HG03159 (cell line): ENCODE measurements around the gene BRI3BP.
"Not testable (repeated sequence)": the region's sequence is repeated elsewhere in the genome, so short reads cannot be mapped to it uniquely, and the experiment has no call there.

ENCODE experiments used
- ATAC-seq: cut with Tn5 transposase; IDR thresholded peaks from one replicate; pipeline ENCODE4 v1.9.1; 2021; ENCODE audit warnings: mild to moderate bottlenecking, moderate library complexity; ENCODE audit not compliant: unreplicated experiment

The BRI3BP gene

DNA sequence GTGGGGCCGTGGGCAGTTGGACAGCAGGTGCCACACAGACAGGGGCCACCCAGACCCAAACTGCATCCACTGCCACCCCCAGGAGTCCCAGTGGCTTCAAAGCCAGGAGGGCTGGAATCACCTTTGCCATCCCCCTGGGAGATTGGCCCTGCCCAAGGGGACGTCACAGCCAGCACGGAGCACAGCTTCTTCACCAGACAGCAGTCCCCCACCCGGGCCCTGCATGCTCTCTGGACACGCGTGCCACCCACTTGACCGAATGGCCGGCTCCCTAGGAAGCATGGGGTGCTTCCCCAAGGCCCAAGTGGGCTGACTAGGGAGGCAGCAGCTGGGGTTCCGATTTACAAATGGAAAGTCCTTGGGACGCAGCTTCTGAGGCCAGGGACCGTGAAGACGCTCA lies 21.8 kb upstream of the BRI3BP start:
- ATAC-seq: no peak

DNA sequence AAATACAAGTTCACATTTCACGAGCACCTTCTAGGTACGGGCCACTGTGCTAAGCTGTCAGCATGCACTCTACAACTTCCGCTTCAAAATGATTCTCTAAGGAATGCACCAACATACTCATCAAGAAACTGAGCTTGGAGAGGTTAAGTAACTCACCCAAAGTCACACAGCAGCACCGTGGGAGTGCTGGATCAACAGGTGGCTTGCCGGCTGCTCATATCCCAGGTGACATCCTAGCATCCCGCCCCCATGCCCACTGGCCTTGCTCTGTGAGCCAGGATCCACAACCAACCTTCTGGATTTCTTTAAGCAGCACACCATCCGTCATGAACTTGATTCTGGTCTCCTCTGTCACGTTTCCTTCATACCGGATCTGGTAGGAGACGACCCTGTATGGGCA lies 21.2 kb upstream of the BRI3BP start:
- ATAC-seq: no peak

DNA sequence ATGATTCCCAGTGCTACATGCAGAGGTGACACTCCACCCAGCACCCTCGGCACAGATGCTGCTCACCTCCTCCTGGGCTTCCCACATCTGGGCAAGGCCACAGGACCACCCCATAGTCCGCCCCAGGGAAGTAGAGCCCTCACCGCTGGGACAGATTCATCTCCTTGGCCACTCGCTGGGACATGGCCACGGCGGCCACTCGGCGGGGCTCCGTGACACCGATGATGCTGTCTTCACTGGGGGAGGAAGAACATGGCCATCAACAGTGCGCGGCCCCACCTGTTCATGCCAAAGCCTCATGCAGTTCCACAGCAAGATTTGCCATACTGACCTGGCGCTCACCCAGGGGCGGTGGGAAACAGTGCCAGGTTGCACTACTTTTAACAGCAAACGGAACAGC lies 18.2 kb upstream of the BRI3BP start:
- no peak for ATAC-seq

DNA sequence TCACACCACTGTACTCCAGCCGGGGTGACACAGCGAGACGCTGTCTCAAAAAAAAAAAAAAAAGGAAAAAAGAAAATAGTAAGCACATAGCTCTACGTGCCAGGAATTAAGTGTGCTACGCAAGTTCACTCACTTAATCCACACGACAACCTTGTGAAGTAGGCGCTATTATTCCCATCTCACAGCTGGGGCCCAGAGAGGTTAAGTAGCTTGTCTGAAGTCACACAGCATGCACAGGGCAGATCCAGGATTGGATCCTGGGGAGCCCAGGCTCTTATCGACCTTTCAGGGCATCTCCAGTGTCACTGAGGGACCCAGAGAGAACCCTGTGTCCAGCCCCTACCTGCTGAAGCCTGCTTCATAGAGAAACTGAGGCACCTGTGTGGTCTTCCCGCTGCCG lies 16.4 kb upstream of the BRI3BP start:
- ATAC-seq: no peak

DNA sequence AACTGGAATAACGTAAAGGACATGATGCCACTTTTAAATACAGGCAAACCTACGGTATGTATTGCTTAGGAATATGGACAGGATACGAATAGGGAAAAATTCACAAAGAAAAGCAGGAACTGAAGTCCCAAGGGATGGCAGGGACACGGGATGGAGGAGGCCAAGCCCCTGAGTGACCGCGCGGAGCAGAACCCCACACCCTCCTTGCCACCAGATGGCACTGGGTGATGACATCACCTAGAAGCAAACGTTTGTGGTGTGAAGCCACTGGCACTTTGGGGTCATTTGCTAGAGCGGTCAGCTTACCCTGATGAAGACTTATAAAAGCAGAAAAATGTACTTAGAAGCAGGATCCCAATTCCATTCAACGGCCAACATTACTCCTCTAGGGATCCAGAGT lies 13.9 kb upstream of the BRI3BP start:
- ATAC-seq: no peak

DNA sequence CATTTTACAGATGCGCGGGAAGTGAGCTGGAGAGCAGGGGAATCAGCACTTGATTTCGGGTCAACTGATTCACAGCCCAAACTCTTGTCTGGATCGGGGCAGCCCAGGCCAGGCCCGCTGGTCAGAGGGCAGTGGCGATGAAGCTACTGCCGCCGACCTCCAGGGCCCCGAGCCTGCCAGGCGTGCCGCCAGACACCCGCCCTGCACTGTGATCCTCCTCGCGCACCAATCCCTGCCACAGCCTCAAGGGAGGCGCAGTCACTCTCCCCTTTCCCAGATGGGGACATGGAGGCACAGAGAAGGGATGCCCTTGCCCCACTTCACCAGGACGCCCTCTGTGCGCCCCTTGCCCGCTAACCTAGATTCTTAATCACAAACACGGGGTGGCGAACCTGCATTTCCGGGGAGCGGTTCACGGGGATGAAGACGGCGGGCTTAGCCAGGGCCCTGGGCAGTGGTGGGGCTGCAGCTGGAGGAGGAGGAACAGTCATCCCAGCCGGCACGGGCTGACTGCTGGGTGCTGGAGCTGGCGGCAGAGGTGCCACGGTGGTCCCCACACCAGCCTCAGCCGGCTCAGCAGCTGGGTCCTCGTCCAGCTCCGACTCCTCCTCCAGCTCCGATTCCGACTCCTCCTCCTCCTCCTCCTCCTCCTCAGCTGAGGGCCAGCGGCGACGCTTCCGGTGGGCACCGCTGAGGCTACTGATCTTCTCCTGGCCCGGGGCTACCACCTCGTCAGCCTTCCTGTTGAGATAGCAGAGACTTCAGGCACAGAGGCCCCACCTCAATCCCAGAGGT lies 13.2 kb upstream of the BRI3BP start:
- no peak for ATAC-seq

DNA sequence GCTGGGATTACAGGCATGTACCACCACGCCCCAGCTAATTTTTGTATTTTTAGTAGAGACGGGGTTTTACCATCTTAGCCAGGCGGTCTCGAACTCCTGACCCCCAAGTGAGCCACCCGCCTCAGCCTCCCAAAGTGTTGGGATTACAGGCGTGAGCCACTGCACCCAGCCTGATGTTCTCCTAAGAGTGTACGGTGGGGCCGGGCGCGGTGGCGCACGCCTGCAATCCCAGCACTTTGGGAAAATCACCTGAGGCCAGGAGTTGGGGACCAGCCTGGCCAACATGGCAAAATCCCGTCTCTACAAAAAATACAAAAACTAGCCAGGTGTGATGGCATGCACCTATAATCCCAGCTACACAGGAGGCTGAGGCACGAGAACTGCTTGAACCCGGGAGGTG lies 6.6 kb upstream of the BRI3BP start:
- ATAC-seq: not testable (repeated sequence)

DNA sequence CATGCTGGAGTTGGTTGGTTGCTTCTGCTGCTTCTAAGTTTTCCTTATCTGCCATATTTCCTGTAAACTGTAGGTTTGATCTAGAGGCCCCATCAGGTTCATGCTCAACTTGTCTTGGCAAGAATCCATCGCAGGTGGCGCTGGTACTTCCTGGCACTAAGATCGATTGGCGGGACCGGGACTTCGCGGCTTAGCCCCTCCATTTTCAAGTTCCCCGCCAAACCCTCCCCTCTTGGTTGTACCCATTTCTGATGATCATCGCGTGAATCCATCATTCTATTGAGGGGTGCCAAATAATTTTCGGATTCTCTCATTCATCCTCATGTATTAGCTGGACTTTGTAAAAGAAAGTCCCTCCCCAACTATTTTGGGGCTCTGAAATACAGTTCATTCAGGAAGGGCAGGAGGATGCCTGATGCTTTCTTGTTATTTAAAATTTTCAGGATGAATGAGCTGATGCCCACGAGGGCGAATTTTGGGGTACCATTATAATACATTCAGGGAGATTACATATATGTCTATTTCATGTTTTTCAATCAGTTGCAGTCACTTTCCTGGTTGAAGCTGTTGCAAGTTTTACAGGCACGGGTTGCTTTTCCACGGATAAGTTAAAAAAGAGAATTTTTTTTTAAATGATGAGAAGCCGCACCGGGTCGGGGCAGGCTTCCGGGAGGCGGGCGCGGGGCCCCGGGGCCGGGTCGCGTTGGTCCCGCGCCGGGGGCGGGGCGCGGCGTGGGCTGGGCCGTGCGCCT lies 395 bp upstream of the BRI3BP start:
- ATAC-seq: peak; percentile 32

DNA sequence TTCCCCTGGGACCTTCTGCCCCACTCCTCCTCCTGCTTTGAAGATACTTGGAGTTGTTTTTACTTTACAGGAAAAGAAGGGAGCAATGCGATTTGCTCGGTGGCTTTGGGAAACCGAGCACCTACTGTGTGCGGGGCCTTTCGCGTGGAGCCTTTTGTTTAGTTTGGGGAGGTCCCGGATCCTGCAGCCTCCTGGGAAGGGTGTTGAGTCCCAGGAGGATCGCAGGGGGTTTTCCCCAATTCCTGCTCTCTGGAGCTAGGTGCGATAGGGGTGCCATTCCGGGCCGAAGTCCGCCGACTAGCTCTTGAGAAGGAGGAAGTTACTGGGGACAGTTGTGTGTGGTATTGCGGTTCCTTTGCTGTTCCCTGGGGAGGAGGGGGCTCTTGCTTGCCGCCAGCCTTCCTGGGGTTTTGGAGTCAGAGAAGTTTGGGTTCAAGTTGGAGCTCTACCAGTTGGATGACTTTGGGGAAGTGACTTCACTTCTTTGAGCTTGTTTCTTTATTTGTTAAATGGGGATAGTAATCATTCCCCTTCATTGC lies 1.1 kb downstream of the BRI3BP start:
- ATAC-seq: no peak

DNA sequence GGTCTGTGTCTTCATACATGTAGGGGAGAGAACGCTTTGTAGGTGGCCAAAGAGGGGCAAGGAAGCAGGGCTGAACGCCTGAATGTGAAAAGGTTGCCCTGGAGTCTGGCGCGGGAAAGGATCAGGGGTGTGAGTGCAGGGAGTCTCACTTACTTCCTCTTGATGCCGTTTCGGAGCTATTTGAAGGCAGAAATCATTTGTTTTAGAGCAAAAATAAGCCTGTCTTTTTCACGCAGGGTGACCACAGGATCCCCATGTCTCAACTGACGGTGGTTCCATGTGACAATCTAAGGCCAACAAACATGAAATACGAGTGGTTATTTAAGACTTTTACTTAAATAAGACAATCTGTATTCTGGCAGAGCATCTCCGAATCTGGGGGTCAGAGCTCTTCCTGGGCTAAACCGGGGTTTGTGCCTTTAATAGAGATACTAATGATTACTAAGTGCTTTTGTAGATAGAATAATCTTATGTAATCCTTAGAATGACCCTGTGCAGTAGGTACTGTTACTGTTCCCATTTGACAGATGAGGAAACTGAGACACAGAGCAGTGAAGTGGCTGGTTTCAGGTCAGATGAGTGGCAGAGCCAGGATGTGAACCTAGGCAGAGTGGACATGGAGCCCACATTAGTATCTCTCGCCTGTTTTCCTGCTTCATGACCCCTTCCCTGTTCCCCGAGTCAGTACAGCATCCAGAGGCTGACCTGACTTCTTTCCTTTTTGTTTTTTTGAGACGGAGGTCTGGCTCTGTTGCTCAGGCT lies 1.9 kb downstream of the BRI3BP start:
- no peak for ATAC-seq

DNA sequence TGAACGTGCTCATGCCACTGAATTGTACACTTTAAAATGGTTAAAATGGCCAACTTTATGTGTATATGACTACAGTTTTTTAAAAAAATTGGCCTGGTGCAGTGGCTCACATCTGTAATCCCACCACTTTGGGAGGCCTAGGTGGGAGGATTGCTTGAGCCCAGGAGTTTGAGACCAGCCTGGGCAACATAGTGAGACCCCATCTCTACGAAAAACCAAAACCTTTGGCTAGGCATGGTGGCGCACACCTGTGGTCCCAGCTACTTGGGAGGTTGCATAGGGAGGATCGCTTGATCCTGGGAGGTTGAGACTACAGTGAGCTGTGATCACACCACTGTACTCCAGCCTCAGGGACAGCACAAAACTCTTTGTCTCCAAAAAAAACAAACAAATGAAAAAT lies 5.3 kb downstream of the BRI3BP start:
- no peak for ATAC-seq

DNA sequence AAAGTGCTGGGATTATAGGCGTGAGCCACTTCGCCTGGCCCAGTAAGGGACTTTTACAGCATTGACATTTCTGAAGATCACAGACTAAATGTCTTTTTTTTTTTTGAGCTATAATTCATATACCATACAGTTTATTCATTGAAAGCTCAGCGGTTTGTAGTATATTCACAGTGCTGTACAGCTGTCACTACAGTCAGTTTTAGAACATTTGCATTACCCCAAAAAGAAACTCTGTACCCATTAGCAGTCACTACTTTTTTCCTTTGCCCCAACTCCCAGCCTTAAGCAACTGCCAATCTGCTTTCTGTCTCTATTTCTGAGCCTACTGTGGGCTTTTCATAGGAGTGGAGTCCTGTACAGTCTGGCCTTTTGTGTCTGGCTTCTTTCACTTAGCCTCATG lies 8.2 kb downstream of the BRI3BP start:
- ATAC-seq: no peak

DNA sequence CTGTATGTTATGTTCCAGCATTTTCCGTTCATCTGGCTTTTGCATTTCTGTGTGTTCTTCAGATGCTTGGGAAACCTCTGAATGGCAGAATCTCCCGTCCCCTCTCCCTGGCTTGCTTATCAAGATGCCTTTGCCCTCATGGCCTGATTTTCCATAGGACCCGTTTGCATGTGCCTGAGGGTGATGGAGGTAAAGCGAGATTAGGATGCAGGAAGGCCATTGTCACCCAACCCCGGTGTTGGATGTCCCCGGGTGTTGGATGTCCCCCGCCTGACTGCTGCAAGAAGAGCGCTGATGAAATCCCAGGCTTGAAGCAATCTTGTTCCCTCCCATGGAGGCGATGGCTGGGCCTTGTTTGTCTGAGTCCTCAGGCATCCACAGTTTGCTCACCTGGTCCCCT lies 9.6 kb downstream of the BRI3BP start:
- ATAC-seq: no peak

DNA sequence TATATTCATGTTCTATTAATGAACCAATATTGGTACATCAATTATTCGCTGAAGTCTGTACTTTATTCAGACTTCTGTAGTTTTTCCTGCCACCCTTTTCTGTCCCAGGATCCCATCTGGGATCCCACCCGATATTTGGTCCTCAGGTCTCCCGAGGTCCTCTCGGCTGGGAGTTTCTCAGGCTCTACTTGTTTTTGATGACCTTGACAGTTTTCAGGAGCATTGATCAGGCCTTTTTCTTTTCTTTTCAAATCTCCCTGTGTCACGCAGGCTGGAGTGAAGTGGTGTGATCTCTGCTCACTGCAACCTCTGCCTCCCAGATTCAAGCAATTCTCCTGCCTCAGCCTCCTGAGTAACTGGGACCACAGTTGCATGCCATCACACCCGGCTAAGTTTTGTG lies 11.2 kb downstream of the BRI3BP start:
- ATAC-seq: no peak

DNA sequence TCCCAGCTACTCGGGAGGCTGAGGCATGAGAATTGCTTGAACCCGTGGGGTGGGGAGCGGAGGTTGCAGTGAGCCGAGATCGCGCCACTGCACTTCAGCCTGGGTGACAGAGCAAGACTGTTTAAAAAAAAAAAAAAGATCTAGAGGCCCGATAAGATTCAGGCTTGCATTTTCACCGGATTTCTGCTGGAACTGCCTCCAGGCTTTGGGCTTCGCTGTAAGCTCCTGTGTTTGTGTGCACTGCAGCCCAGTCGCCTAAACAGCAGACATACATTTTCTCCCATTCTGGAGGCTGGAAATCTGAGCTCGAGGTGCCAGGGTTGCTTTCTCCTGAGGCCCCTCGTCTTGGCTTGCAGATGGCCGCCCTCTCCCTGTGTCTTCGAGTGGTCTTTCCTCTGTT lies 12.2 kb downstream of the BRI3BP start:
- no peak for ATAC-seq

DNA sequence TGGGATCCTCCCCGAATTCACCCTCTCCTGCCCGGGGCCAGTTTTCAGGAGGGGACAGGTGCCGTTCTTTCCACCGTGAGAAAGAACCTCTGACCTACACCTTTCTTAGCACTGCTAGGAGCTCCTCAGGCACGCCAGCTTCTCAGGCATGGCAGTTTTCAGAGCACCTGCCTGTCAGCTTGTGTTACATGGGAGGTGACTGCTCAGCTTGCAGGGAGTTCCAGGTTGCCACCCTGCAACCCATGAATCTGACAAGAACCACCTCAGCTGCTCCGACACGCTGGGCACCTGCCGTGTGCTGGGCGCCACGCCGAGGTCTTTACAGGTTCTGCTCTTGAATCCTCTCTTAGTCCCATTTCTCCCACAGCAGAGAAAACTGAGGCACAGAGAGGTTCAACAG lies 12.9 kb downstream of the BRI3BP start:
- no peak for ATAC-seq

DNA sequence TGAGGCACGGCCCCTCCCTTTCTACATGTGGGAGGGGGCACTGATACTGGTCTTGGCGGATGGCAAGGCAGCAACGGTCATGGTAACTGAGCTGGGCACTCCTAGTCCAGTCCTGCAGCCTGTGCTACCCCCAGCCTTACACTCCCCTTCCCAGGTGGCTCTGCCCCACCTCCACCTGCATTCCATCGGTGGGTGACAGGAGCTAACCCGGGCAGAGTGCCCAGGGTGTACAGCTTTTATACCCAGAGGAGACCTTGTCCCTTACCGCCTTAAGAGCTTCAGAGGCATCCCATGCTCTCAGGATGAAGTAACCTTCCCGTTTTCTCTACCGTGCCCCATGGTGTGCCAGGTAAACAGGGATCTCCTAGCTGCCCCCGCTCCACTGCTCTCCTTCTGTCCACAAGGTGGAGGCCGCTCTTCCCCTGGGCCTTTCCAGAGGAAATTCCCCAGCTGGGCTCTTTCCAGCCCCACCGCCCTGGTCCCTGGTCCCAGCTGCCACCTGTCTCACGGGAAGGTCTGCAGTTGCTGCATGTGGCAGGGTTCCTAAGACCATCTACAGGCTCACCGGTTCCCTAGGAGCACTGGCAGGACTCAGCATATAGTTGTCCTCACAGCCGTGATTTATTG lies 20.5 kb downstream of the BRI3BP start:
- ATAC-seq: no peak

DNA sequence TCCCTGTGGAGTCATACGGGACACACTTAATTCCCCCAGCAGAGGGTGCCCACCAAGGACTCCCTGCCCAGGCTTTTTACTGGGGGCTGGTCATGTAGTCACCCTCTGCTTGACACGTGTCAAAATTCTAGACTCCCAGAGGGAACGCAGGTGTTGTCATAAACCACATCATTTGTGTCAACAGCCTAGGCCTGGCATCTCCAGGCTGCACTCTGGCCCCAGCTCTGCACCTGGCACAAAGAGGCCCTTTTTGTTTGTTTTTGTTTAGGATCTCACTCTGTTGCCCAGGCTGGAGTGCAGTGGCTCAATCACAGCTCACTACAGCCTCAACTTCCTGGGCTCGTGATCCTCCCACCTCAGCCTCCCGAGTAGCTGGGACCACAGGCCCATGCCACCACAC lies 21.1 kb downstream of the BRI3BP start:
- ATAC-seq: no peak

DNA sequence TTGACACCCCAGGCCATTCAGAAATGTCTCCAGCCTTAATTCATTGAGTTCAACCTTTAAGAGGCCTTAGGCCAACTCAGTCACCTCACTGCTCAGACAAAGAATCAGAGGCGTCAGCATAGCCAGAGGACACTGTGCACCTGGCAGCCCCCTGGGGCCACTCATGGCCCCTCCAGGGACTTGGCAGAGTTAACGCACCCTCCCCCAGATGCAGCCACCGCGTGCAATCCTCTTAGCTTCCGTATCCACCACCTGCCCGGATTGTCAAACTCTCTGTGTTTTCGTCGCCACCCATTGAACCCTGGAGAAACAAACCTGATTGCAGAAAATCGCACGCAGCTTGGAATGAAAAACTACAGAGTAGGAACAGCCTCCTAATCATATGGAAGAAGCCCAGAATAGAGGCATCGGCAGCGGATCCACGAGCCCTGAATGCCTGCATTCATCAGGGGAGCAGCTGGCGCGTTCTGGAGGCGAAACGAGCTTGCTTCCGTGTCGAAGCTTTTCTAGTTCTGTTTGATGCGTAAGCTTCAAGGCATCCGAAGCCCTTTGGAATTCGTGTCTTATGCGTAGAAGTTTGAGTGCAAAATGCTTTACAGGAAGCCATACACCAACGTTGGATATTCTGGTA lies 22.4 kb downstream of the BRI3BP start:
- ATAC-seq: no peak

DNA sequence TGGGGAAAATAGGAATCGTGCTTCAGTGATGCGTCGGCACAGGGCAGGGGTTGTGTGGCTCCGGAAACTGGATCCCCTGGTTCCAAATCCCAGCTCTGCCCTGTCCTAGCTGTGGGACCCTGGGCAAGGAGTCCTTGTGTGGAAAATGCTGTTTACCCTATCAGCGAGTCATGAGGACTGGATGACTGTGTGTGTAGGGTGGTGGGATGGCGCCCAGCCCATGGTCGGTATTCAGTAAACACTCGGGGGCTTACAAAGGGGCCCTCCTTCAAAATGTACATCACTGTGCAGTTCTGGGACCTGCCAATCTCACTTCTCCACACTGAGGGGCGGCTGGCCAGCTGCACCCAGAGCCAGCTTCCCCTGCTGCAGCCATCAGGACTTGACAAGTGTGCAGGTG lies 24.4 kb downstream of the BRI3BP start:
- no peak for ATAC-seq

DNA sequence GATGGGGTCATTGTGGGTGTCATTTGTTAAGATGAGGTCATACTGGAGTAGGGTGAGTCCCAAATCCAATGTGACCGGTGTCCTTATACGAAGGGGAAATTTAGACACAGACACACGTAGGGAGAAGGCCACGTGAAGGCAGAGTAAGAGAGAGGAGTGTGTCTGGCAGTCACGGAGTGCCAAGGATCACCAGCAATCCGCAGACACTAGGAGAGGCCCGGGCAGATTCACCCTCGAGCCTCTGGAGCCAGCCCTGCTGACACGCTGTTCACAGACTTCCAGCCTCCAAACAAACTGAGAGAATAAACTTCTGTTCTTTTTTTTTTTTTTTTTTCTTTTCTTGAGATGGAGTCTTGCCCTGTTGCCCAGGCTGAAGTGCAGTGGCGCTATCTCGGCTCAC lies 24.9 kb downstream of the BRI3BP start:
- no peak for ATAC-seq
